ENCODE results near the gene SEC14L1. TPM values are rescaled to one million over a fixed set of nuclear protein-coding genes. Genes with fewer than 3 reads are reported as not detected.

SEC14L1 gene
- total and polyA plus RNA-seq, 12 donors, result 61.8 to 255 (median 143) TPM

- Histone ChIP-seq H3K4me1 (replicated peaks in 1 of 2) (peaks cover 4 to 8% of the 10 kb centered on the region in 2 donors), H3K36me3 (replicated peaks in 1 of 2) (no peaks in the 10 kb centered on the region), H3K4me3 (no peak overlapping the region), H3K9me3 (replicated peaks in 1 of 3) (no peaks in the 10 kb centered on the region), H3K27me3 (no peaks in the 10 kb centered on the region), H3K27ac (peak overlapping the region in 1 of 5 donors; percentile 92)
- intact Hi-C loops (cut with DNase I), result no loop called here
- TF ChIP-seq POLR2A (IDR thresholded peaks at IDR 0.05), result no peak
- no peak for TF ChIP-seq CTCF (IDR thresholded peaks at IDR 0.05)
- DNase-seq, result no peak
- WGBS, 4 donors, result 93 to 96% (median 94%) methylated on average over 10 of the region's 10 CpGs
Measured at GRCh38 chr17:77233127-77233526, 92.4 kb downstream of the SEC14L1 start.

GRCh38 chr17:77233635-77234334 lies 93.0 kb downstream of the SEC14L1 start:
- H3K36me3 ChIP-seq (replicated peaks in 1 of 2), result no peaks in the 10 kb centered on the region
- no peak for TF ChIP-seq CTCF (IDR thresholded peaks at IDR 0.05)
- TF ChIP-seq POLR2A (IDR thresholded peaks at IDR 0.05), result no peak
- H3K4me3 ChIP-seq, result no peak overlapping the region
- H3K9me3 ChIP-seq (replicated peaks in 1 of 3), result no peaks in the 10 kb centered on the region
- H3K27ac ChIP-seq, result peak overlapping the region in 3 of 5 donors; percentile 53 to 92 (median 67)
- DNase-seq, result peak in 4 of 7 donors; percentile 46 to 53 (median 50)
- intact Hi-C loops (cut with DNase I), result no loop called here
- peaks cover 4 to 8% of the 10 kb centered on the region in 2 donors for H3K4me1 ChIP-seq (replicated peaks in 1 of 2)
- 81 to 91% (median 87%) methylated on average over 19 to 21 of the region's 21 CpGs for WGBS, 4 donors
- no peaks in the 10 kb centered on the region for H3K27me3 ChIP-seq

GRCh38 chr17:77234695-77235094 lies 93.9 kb downstream of the SEC14L1 start:
- H3K9me3 ChIP-seq (replicated peaks in 1 of 3), result no peaks in the 10 kb centered on the region
- no peak for DNase-seq
- WGBS, 4 donors, result 81 to 89% (median 87%) methylated on average over 8 to 9 of the region's 9 CpGs
- peak overlapping the region in 1 of 4 donors; percentile 8 for H3K4me3 ChIP-seq
- intact Hi-C loops (cut with DNase I), result no loop called here
- peaks cover 4 to 8% of the 10 kb centered on the region in 2 donors for H3K4me1 ChIP-seq (replicated peaks in 1 of 2)
- TF ChIP-seq CTCF (IDR thresholded peaks at IDR 0.05) (no peak), POLR2A (IDR thresholded peaks at IDR 0.05) (no peak)
- H3K27ac ChIP-seq, result peak overlapping the region in 4 of 5 donors; percentile 53 to 92 (median 68)
- no peaks in the 10 kb centered on the region for H3K36me3 ChIP-seq (replicated peaks in 1 of 2)
- H3K27me3 ChIP-seq, result no peaks in the 10 kb centered on the region

- Histone ChIP-seq H3K4me3 (peak overlapping the region in 1 of 4 donors; percentile 8), H3K36me3 (replicated peaks in 1 of 2) (no peaks in the 10 kb centered on the region), H3K4me1 (replicated peaks in 1 of 2) (peaks cover 4 to 8% of the 10 kb centered on the region in 2 donors), H3K27me3 (no peaks in the 10 kb centered on the region), H3K27ac (peak overlapping the region in 4 of 5 donors; percentile 53 to 92 (median 68)), H3K9me3 (replicated peaks in 1 of 3) (no peaks in the 10 kb centered on the region)
- TF ChIP-seq CTCF (IDR thresholded peaks at IDR 0.05) (no peak), POLR2A (IDR thresholded peaks at IDR 0.05) (no peak)
- DNase-seq, result peak in 6 of 7 donors; percentile 46 to 80 (median 61)
- intact Hi-C loops (cut with DNase I), result no loop called here
- 39 to 53% (median 48%) methylated on average over 15 of the region's 15 CpGs for WGBS, 4 donors
Measured at GRCh38 chr17:77235370-77235941, 94.7 kb downstream of the SEC14L1 start.
